GM12801 (cell line): ENCODE measurements around the gene FBXO15.

Source experiments
- TF ChIP-seq, protein P1 (sequence below): IDR thresholded peaks from one replicate; pipeline ENCODE4 v1.5.1; 2011; ENCODE audit warnings: control low read depth; ENCODE audit not compliant: insufficient read length; ENCODE audit errors: extremely low read depth

Gene FBXO15

DNA sequence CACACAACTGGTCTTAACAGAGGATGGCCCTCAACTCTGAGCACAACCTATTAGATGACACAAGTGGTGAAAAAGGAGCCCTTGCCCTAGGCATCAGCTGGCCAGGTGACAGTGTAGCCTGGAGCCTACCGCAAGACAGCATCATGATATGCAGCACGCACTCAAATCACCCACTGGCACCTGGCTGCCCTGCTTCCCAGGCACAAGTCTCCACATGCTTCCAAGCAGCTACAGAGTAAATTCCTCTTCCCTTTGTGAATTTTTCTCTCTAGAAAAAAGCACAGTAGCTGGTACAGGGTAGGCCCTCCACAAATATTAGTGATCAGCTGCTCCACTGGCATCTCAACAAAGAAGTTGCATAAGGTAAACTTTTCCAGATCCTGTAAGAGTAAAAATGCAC is 6.0 kb downstream of the FBXO15 start:
- TF ChIP-seq, protein P1, sequence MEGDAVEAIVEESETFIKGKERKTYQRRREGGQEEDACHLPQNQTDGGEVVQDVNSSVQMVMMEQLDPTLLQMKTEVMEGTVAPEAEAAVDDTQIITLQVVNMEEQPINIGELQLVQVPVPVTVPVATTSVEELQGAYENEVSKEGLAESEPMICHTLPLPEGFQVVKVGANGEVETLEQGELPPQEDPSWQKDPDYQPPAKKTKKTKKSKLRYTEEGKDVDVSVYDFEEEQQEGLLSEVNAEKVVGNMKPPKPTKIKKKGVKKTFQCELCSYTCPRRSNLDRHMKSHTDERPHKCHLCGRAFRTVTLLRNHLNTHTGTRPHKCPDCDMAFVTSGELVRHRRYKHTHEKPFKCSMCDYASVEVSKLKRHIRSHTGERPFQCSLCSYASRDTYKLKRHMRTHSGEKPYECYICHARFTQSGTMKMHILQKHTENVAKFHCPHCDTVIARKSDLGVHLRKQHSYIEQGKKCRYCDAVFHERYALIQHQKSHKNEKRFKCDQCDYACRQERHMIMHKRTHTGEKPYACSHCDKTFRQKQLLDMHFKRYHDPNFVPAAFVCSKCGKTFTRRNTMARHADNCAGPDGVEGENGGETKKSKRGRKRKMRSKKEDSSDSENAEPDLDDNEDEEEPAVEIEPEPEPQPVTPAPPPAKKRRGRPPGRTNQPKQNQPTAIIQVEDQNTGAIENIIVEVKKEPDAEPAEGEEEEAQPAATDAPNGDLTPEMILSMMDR: no peak

DNA sequence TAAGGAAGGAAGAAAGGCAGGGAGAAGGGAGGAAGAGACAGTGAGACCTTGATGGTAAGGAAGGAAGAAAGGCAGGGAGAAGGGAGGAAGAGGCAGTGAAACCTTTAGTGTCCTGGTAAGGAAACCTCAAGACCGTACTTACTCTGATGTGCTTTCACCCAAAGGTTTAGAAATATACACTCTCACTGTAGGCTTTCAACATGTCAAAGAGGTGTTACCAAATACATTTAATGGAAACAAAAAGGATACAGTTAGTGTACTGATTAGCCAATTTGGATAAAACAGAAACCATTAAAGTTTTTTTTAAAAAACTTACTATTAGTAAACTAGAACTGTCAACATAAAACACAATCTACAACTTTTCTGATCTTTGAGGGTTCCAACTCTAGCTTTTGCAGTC is 7.1 kb downstream of the FBXO15 start:
- TF ChIP-seq, protein P1: no peak

DNA sequence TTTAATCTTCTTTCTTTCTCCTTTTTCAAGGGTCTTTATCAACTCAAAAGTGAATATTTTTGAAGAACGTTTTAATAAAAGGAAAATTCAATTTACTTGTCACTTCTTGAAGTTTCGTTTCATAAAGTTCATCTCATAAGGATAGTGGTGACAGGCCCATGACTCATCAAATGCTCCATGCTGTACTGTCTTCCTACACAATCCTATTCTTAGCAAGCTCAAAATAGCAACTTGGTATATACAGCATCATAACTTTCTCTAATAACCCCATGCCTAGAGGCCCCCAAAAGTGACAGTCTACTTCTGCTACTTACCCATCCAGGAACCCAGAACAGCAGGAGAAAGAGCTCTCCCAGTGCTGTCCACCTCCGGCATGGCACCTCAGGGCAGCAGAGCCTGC is 7.7 kb downstream of the FBXO15 start:
- TF ChIP-seq, protein P1: no peak

DNA sequence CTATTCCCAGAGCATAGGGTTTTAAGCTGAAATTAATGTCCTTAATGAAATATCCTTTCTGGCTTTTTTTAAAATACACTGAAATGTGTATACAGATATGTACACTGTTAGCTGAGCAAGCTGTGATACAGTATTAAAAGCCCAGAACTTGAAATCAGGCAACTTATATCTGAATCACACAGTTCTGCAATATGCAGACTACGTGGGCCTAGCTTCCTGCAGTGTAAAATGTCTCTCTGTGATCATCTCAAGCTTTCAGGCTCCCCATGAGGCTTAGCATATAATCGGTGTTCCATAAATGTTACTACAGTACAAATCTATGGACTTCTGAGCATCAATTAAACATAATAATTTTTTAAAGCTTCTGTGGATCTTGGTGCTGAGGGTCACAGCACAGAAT is 8.2 kb downstream of the FBXO15 start:
- TF ChIP-seq, protein P1: no peak

DNA sequence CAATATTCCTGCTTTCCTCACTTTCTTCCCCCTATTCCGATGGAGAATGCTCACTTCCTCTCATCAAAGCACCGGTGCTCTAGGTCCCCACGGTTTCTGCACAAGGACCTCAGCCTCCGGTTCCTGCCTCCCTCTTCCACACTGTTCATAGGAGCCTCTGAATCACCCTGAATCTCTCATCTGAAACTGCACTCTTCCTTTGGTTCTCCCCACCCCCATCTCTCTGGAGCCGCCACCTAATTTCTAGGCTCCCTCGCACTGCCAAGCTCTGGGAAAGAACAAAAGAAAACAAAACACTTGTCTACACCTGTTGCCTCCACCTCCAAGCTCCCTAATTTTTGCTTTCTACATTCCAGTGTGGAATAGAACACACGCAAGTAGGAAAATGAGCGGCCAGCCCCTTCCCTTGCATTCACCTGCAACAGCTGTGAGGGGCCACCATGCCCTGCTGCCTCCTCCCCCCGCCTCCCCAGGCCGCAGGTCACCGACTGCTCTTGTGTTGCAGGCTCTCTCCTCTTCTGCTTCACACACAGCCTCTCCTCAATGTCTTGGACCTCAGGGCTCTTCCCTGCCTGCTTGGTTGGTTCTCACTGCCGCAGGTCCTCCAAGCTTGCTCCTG is 9.6 kb downstream of the FBXO15 start:
- TF ChIP-seq, protein P1: no peak

DNA sequence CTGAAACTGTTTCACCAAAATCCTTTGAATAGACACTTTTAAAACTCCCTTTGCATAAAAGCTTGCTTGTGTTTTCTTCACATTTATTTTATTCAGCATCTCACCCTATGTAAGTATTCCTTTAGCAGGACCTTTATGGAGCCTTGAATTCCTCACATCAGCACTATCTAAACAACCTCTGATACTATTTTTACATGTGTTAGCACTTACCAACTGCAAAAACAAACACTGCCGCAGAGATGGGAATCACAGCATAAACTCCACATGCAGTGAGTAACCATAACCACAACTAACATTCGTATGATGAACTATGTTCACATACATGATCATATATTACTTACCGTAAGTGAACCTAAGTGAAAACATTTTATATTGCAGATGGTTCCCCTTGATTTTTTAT is 15.4 kb downstream of the FBXO15 start:
- TF ChIP-seq, protein P1: no peak

DNA sequence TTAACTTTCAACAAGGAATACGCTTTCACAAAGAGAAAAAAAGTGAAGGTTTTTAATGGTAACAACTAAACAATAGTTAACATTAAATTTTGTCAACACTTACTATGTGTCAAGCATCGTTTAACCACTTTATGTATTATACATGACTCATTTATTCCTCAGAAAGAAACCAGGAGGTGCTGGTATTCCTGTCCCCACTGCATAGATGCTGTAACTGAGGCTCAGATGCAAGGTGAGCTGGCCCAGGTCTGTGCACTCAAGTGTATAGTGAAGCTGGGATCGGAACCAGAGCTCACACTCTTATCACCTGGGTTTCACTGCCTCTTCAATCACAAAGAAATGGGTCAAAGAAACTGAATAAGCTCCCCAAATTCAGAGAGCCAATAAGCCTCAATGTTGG is 16.5 kb downstream of the FBXO15 start:
- TF ChIP-seq, protein P1: no peak
